Activated gamma-delta T cell treated with Interleukin-2 at 50 U/mL for 16 hours (primary cell): ENCODE measurements around the gene ZNF225.
"Not testable (repeated sequence)": the region's sequence is repeated elsewhere in the genome, so short reads cannot be mapped to it uniquely, and the experiment has no call there.

ENCODE experiments used
- DNase-seq: peaks from one replicate; pipeline ENCODE4 v3.0.0-alpha.2; 2020

ZNF225 gene

GRCh38 chr19:44113138-44113783, at the start of gene ZNF225:
Gene ZNF225, plus strand, starts transcription at chr19:44113399. Its CDS starts 2,429 bp downstream, at chr19:44115828.
- peak; percentile 81 for DNase-seq

DNA sequence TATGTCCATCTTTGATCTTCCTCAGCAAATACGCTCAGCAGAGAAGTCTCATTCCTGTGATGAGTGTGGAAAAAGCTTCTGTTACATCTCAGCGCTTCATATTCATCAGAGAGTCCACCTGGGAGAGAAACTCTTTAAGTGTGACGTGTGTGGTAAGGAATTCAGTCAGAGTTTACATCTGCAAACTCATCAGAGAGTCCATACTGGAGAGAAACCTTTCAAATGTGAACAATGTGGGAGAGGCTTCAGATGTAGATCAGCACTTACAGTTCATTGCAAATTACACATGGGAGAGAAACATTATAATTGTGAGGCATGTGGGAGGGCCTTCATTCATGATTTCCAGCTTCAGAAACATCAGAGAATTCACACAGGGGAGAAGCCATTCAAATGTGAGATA, 46.9 kb upstream of the ZNF225 start:
- no peak for DNase-seq

GRCh38 chr19:44069415-44069814, 43.8 kb upstream of the ZNF225 start:
- DNase-seq: no peak

DNA sequence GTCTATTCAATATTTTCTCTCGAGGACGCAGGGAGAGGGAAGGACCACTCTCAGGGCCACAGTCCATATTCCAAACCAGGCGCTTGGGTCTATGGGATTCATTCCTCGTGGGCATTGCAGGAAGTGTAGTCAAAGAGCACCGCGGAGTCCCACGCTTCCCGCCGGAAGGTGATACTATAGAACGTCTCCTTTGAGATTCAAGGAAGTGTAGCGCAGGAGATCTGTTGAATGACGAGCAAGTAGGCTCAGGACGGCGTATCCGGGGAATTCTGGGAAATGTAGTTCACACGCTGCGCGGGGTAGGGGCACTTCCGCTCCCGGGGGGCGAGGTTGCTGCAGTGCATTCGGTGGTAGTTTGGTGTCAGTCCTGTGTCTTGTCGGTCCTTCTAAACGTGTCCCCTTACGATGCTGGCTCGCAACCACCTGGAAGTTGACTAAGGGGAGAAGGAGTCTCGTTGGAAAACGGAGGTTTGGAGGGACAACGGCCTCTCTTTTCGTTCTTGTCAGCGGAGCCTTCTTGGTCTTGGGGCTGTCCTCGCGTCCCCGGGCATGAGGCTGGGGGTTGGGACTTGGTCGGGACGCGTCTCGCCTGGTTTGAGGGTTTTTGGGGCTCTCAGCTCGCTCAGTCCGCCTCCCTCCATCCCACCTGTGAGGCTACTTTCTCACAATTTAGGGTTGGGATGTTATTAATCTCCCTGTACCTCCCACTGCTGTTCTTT, 41.2 kb upstream of the ZNF225 start, which contains the start of gene ZNF284:
ZNF284 (plus strand) TSS at position 336 of the 719 bp plus-strand sequence. CDS start 4,231 bp downstream, outside the sequence.
- DNase-seq: peak; percentile 81

- no peak for DNase-seq
Observed at GRCh38 chr19:44072543-44073401, 40.4 kb upstream of the ZNF225 start.

DNA sequence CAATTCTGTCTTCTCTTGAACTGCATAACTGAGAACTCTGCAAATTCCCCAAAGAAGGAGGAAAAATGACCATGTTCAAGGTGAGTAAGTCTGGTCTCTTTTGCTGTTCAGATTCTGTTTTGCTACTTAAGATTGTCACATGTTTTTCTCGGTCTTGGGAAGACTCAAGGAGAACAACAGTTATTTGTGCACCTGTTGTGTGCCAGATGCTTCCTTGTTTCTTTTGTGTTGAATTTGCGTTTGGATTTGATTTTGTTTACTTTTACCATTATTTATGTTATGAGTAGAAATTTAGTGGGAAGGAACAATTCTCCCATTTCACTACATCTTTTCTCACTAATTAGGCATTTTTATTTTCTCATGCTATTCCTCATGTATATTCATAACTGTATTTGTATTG, 36.9 kb upstream of the ZNF225 start:
- DNase-seq: no peak

DNA sequence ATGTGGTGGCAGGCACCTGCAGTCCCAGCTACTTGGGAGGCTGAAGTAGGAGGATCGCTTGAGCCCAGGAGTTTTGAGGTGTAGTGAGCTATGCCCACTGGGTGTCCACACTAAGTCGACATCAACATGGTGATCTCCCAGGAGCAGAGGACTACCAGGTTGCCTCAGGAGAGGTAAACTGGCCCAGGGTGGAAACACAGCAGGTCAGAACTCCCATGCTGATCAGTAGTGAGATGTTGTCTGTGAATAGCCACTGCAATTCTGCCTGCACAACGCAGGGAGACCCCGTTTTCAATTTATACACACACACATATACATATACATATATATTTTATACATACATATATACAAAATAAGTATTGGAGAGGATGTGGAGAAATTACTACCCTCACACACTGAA, 21.1 kb upstream of the ZNF225 start:
- DNase-seq: no peak

GRCh38 chr19:44093931-44094765, 19.1 kb upstream of the ZNF225 start, which contains the start of gene ZNF224:
Gene ZNF224, plus strand, starts transcription at chr19:44094361. Its CDS starts 3,513 bp downstream, at chr19:44097874.
- peak; percentile 84 for DNase-seq

DNA sequence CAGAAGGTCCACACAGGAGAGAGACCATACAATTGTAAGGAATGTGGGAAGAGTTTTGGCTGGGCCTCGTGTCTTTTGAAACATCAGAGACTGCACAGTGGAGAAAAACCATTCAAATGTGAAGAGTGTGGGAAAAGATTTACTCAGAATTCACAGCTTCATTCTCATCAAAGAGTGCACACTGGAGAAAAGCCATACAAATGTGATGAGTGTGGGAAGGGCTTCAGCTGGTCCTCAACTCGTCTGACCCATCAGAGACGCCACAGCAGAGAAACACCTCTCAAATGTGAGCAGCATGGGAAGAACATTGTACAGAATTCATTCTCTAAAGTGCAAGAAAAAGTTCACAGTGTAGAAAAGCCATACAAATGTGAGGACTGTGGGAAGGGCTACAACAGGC, 5.4 kb upstream of the ZNF225 start:
- DNase-seq: no peak

GRCh38 chr19:44109458-44109857, 3.7 kb upstream of the ZNF225 start:
- no peak for DNase-seq

DNA sequence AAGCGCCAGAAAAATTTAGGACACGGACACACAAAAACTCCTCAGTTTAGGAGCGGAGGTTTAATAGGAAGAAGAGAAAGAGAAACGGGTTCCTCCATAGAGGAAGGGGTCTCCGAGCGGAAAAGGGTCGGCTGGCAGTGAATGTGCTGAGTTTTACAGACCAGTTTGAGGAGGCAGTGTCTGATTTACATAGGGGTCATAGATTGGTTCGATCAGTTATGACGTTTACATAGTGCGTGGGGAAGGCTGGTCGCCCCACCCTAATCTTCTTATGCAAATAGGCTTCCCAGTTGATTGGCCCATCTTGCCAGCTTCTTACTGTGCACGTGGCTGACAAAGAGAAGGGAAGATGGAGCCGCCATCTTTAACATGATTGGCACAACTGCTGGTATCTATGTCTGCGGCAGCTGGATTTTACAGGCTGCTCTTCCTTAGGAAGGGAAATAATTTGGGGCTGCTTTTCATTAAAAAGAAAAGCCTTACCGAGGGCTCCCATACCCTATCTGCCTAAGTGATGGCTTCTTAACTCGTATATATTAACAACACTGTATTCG, 1.2 kb upstream of the ZNF225 start:
- DNase-seq: no peak

GRCh38 chr19:44112802-44113137, 429 bp upstream of the ZNF225 start:
- DNase-seq: no peak

- DNase-seq: no peak
Observed at GRCh38 chr19:44113784-44114390, 688 bp downstream of the ZNF225 start.

GRCh38 chr19:44121162-44121561, 8.0 kb downstream of the ZNF225 start:
- not testable (repeated sequence) for DNase-seq

- DNase-seq: no peak
Observed at GRCh38 chr19:44131955-44132354, 18.8 kb downstream of the ZNF225 start.

DNA sequence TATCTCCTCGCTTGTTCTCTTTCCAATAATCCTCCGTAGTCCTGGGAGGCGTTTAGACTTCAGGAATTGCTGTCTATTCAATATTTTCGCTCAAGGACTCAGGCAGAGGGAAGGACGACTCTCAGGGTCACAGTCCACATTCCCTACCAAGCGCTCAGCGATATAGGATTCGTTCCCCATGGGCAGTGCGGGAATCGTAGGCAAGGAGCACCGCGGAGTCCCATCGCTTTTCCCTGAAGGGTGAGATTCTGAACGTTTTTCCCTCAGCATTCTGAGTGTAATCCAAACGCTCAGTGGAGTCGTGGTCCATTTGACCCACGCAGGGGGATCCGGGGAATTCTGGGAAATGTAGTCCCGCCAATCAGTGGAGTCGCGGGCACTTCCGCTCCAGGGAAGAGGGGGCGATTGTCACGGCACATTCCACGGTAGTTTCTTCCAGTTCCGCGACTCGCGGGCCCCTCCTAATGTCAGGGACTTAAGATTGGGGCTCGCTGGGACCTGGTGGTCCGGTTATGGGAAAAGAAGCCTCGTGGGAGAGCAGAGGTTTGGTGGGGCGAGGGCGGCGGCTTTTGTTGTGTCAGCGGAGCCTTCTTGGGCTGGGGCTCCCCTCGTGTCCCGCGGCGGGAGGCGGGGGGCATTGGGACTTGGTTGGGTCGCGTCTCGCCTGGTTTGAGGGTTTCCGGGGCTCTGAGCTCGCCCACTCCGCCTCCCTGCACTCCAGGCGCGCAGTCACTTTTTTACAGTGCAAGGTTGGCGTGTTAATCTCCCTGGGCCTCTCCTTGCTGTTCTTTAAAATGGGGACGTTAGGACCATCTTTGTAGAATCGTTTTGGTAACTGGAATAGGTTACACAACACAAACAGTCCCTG, 28.2 kb downstream of the ZNF225 start, which contains the start of gene ZNF234:
ZNF234 (plus strand) TSS at position 364 of the 868 bp plus-strand sequence. CDS start 3,079 bp downstream, outside the sequence.
- DNase-seq: peak; percentile 61

DNA sequence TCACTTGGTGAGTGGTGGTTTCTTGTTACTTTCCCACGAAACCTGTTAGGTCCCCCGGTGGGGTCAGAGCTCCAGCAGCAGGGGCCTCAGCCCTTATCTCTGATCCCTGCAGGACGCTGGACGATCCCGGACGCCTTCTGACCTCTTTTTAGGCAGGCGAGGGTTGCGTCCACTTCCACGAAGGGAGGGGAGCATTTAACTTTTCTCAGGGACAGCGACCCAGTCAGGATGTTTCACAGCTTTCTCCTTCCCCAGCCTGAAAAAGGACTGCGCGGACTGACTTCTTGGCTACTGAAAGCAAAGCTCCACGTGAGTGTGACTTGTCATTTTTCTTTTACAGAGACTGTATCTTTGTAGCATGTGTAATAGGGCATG, 28.8 kb downstream of the ZNF225 start:
- DNase-seq: no peak

GRCh38 chr19:44149776-44150175, 36.6 kb downstream of the ZNF225 start:
- DNase-seq: no peak

DNA sequence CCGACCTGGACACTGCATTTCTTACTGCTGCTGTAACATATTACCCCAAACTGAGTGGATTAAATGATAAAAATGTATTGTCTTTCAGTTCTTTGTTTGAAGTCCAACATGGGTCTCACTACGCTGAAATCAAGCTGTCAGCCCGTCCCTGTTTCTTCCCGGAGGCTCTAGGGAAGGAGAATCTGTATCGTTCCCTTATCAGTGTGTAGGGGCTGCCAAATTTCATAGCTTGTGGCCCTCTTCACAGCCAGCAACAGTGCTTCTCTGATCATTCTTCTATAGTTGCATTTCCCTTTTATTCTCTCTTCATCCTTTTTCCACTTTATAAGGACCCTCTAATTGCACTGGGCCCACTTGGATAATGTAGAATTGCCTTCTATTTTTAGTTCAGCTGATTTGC, 38.3 kb downstream of the ZNF225 start:
- no peak for DNase-seq

GRCh38 chr19:44156475-44156874, 43.3 kb downstream of the ZNF225 start:
- DNase-seq: no peak

- no peak for DNase-seq
Observed at GRCh38 chr19:44163789-44164188, 50.6 kb downstream of the ZNF225 start.
